AG09309 (cell line): ENCODE results near the gene CDC42EP1.

ENCODE experiments used
- DNase-seq: peaks from one replicate; pipeline ENCODE4 v3.0.0-alpha.2; 2010; ENCODE audit warnings: low read depth
- H3K4me3 ChIP-seq: 2 replicates; pipeline ENCODE4 v1.5.1; 2011; ENCODE audit warnings: mild to moderate bottlenecking, low read depth, low read length, moderate library complexity; ENCODE audit not compliant: control insufficient read depth
- TF ChIP-seq, protein P1 (sequence below): IDR thresholded peaks from 2 replicates; pipeline ENCODE4 v1.5.1; 2011; ENCODE audit warnings: mild to moderate bottlenecking, low read depth, low read length, inconsistent platforms; ENCODE audit not compliant: insufficient read depth, control insufficient read depth; ENCODE audit errors: missing control alignments

Gene CDC42EP1

DNA sequence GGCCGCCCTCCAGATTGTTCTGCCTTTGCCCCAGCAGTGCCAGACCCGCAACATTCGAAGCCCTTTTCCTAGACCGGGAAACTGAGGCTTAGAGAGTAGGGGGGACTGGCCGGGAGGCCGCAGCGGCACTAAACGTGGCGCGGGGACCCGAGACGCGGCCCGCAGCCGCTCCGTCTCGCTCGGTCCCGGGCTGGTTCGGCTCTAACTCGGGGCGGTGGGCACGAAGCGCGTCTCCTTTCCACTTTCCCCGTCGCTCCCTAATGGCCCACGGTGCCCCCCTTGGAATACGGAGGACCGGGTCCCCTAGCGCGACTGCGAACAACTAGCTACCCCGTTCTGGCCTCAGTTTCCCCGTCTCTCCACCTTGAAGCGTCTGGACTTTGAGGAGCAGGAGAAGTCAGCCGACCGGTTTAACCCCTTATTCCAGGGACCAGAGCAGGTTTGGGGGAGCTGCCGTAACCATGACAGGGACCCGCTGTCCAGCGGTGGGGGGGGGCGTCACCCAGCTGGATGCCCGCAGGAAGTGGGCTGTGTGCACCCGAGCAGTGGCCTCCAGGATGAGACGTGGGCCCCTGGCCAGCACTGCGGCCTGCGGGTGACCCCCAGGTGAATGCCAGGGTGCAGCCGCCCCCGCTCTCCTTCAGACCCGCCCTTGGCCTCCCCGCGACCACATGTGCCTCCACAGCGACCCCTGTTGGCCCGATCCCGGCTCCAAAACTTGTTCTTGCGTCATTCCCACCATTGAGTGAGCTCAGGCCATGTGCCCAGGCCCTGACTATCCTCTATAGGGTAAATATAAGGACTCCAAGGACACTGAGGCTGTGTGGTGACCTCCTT lies 1.1 kb downstream of the CDC42EP1 start:
- TF ChIP-seq, protein P1, sequence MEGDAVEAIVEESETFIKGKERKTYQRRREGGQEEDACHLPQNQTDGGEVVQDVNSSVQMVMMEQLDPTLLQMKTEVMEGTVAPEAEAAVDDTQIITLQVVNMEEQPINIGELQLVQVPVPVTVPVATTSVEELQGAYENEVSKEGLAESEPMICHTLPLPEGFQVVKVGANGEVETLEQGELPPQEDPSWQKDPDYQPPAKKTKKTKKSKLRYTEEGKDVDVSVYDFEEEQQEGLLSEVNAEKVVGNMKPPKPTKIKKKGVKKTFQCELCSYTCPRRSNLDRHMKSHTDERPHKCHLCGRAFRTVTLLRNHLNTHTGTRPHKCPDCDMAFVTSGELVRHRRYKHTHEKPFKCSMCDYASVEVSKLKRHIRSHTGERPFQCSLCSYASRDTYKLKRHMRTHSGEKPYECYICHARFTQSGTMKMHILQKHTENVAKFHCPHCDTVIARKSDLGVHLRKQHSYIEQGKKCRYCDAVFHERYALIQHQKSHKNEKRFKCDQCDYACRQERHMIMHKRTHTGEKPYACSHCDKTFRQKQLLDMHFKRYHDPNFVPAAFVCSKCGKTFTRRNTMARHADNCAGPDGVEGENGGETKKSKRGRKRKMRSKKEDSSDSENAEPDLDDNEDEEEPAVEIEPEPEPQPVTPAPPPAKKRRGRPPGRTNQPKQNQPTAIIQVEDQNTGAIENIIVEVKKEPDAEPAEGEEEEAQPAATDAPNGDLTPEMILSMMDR = peak; percentile 89
- peak overlapping the region; percentile 51 for H3K4me3 ChIP-seq
- DNase-seq = no peak

DNA sequence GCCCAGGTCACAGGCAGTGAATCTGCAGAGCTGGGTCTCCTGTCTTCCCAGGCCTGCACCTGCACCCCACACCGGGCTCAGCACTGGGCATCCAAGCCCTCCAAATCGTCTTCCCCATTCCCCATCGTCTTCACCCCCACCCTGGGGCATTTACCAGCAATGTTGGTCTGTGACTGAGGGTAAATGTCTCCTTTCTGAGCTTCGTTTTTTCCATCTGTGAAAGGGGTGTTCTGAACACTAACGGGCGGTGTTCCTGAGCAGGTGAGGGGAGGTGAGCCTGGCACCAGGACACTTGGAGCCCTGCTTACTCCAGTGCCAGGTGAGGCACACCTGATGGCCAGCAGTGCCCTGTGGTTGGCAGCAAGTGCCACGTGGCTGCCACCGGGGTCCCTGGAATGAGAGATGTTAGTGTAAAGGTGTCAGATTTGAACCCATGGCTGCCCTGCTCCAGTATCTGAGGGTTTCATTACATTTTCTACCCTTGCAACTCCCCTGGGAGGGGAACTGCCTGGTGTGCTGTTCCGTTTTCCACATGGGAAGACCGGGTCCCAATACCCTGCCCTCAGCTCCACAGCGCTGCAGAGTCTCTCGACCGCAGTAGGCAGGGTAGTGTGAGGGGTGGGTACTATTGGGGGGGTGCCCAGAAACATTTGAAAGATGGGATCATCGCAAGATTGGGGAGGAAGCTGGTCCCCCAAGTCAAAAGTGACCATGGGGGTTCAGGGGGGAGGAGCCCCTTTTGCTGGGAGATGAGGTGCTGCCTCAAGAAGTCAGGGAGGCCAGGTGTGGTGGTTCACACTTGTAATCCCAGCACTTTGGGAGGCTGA lies 2.0 kb downstream of the CDC42EP1 start:
- TF ChIP-seq, protein P1 = no peak
- peak overlapping the region; percentile 51 for H3K4me3 ChIP-seq
- no peak for DNase-seq

DNA sequence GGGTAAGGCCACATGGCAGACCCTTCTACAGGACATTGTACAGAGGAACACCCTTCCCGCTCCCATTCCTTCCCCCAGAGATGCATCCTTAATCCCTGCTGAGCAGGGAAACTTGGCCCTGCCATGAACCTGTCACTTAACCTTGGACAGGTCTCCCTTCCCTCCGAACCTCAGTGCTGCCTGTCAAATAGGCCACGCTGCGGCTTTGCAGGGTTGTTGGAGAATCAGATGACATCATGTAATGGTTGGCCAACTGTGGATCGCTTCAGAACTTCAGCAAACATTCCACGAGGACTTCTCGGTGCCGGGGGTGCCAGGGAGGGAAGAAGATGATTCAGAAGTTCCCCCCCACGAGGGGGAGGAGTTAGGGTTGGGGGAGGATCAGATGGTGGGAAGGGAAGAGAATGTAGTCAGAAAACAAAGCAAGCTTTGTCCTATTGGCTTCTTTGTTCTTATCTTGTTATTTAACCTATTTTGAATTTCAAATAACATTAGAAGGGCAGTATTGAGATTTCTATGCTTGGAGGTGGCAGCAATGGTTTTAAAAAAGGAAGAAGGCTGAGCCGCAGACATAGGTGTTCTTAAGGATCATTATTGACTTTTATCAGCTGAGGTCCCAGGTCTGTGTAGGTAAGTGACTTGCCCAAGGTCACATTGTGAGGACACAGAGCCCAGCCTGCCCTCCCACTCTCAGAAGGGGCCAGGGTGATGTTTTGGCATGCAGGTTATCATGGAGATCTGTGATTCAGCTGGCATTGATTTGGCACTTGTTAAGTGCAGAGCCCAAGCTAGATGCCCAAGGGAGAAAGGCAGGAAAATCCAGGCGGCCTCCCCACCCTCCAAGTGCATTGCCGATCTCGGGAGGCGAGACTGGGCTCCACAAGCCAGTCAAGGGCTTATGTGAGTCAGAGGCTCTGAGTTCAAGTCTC lies 3.1 kb downstream of the CDC42EP1 start:
- peak overlapping the region; percentile 11 for H3K4me3 ChIP-seq
- DNase-seq = peak; percentile 78
- TF ChIP-seq, protein P1 = no peak

DNA sequence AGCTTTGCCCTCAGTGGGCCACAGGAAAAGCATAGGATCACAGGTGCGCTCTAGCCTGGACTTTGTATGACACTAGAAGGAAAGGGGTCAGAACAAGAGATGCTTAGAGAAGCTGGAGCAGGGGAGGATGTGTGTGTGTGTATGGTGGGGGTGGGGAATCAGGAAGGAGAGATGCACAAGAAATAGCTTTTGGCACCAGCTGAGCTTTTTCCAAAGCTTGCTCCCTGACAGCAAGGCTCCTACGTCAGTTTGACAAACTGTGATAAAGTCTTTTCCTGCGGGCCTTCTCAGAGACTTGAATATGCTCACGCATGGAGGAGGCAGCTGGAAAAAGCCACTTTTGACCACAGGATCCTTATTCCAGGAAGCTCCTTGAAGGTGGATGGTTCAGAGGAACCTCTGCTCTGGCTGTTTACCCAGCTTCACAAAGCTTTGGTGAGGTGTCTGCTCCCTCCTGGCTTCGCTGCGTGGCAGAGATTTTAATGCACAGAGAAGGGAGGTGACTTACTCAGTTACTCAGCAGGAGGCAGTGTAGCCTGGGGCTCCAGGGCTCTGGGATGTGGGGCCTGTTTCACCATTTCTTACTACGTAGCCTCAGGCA lies 3.9 kb downstream of the CDC42EP1 start:
- TF ChIP-seq, protein P1 = peak; percentile 3
- no peak overlapping the region; the same call in 1 of the 2 replicates for H3K4me3 ChIP-seq
- no peak for DNase-seq

DNA sequence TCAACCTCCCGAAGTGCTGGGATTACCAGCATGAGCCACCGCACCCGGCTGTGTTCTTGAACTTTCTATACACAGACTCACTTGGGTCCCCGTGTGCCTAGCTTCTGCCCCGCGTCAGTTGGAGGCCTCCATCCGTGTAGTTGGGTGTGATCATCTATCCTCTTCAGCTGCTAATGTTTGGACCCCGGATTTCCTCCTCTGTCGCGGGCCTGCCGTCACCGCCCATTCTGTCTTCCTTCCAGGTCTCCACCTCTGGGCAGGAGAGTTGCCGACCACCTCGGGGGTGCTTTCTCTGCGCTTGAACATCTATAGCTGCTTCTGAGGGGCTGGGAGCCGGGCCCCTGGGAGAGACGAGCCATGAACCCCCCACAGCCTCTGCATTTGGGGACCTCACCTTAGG lies 5.5 kb downstream of the CDC42EP1 start:
- TF ChIP-seq, protein P1 = no peak
- DNase-seq = no peak
- no peak overlapping the region for H3K4me3 ChIP-seq
